MCF 10A (cell line): ENCODE results near the gene RSPRY1. TPM values are rescaled to one million over a fixed set of nuclear protein-coding genes. Genes with fewer than 3 reads are reported as not detected.
A peak's percentile ranks its signal among the peaks of the same experiment; 100 is the strongest.

Experiments used
- BruUV-seq: library from RNA; stranded (reverse); fragments of 400-500 nt; replicated peaks from 2 replicates; lab custom pipeline; 2021; lab: Mats Ljungman, UMichigan
- CTCF ChIA-PET: fragments of 300-600 bp; sonication (Branson Sonifier 250); formaldehyde crosslinking; extraction: SDS; loops from one replicate; lab custom pipeline; 2021; ENCODE audit warnings: antibody characterized with exemption, inconsistent platforms; lab: Yijun Ruan, JAX
- POLR2A ChIA-PET: fragments of 300-600, 350-650 bp; sonication (Branson Sonifier 250); formaldehyde crosslinking; extraction: SDS; loops from one replicate; lab custom pipeline; 2020; ENCODE audit warnings: antibody characterized with exemption, inconsistent platforms; lab: Yijun Ruan, JAX
- DNase-seq: peaks from one replicate; pipeline ENCODE4 v3.0.0-alpha.2; 2018; ENCODE audit not compliant: unreplicated experiment
- H3K27ac Mint-ChIP-seq: one replicate; pipeline ENCODE4 v1.8.0; 2022; ENCODE audit warnings: mild to moderate bottlenecking, low read depth, mixed read lengths; ENCODE audit not compliant: unreplicated experiment
- H3K27me3 Mint-ChIP-seq: one replicate; pipeline ENCODE4 v1.8.0; 2022; ENCODE audit warnings: mixed read lengths; ENCODE audit not compliant: insufficient read depth, unreplicated experiment
- H3K36me3 Mint-ChIP-seq: one replicate; pipeline ENCODE4 v1.8.0; 2022; ENCODE audit warnings: mild to moderate bottlenecking, moderate library complexity, mixed read lengths; ENCODE audit not compliant: insufficient read depth, unreplicated experiment
- H3K4me1 Mint-ChIP-seq: one replicate; pipeline ENCODE4 v1.8.0; 2022; ENCODE audit warnings: mixed read lengths; ENCODE audit not compliant: insufficient read depth, unreplicated experiment
- H3K4me3 Mint-ChIP-seq: one replicate; pipeline ENCODE4 v1.8.0; 2022; ENCODE audit warnings: mild to moderate bottlenecking, moderate library complexity, mixed read lengths; ENCODE audit not compliant: unreplicated experiment
- H3K9me3 Mint-ChIP-seq: one replicate; pipeline ENCODE4 v1.8.0; 2022; ENCODE audit warnings: mixed read lengths; ENCODE audit not compliant: unreplicated experiment
- intact Hi-C: fragments of 100-400 bp; cut with micrococcal nuclease; formaldehyde crosslinking; loops from 2 replicates; pipeline ENCODE4 v1.14.1; 2022
- total RNA-seq: library from RNA; stranded (reverse); gene quantifications from 2 replicates; pipeline ENCODE4 v1.2.3, GENCODE V29; 2022
- TF ChIP-seq, protein P1 (sequence below): fragments of 200-600 bp; IDR thresholded peaks from one replicate; pipeline ENCODE4 v1.8.0; 2022; ENCODE audit warnings: antibody characterized with exemption, mild to moderate bottlenecking; ENCODE audit not compliant: unreplicated experiment

Gene RSPRY1
- total RNA-seq, 1 experiment from 2014 or later, result 55.9 TPM

DNA sequence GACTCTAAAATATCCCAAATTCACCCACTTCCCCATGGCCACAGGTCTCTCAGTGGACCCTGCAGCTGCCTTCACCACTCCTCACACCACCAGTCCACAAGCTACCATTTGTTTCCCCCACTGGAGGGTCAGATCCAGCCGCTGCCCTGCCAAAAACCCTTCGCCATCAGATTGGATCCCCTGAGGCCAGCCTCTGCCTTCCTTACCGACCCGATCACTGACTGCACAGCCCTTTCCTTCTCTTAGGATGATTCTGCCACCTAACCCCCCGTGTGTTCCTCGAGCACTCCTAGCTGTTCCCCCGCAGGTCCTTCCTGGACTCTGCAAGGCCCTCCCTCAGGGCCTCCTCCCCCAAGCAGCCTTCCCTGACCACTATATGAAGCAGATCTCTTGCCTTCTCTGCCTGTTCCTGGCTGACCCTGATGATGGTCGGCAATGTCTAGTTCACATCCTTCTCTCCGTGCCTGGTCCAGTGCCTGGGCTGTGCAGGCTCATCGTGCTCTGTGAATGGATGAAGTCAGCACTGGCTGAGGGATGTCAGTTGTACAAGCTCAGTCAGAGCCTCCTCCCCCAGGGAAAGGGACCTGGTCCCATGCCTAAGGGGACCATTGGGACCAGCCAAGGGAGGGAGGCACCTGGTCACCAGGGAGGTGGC is 47.7 kb upstream of the RSPRY1 start:
- no peak overlapping the region for H3K4me3 Mint-ChIP-seq
- no peaks in the 10 kb centered on the region for H3K36me3 Mint-ChIP-seq
- no TSS peak for BruUV-seq
- H3K27me3 Mint-ChIP-seq, result no peaks in the 10 kb centered on the region
- H3K4me1 Mint-ChIP-seq, result peaks cover 15% of the 10 kb centered on the region
- ChIA-PET POLR2A (no interaction called here), CTCF (interaction anchor here (0.6 kb wide), 1 partner anchor 16 kb away, joined by 4 read pairs; no protein-coding TSS in a partner anchor)
- no peak for DNase-seq
- H3K9me3 Mint-ChIP-seq, result no peaks in the 10 kb centered on the region
- intact Hi-C loops, result no loop called here
- TF ChIP-seq, protein P1, sequence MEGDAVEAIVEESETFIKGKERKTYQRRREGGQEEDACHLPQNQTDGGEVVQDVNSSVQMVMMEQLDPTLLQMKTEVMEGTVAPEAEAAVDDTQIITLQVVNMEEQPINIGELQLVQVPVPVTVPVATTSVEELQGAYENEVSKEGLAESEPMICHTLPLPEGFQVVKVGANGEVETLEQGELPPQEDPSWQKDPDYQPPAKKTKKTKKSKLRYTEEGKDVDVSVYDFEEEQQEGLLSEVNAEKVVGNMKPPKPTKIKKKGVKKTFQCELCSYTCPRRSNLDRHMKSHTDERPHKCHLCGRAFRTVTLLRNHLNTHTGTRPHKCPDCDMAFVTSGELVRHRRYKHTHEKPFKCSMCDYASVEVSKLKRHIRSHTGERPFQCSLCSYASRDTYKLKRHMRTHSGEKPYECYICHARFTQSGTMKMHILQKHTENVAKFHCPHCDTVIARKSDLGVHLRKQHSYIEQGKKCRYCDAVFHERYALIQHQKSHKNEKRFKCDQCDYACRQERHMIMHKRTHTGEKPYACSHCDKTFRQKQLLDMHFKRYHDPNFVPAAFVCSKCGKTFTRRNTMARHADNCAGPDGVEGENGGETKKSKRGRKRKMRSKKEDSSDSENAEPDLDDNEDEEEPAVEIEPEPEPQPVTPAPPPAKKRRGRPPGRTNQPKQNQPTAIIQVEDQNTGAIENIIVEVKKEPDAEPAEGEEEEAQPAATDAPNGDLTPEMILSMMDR, result no peak
- H3K27ac Mint-ChIP-seq, result no peak overlapping the region

DNA sequence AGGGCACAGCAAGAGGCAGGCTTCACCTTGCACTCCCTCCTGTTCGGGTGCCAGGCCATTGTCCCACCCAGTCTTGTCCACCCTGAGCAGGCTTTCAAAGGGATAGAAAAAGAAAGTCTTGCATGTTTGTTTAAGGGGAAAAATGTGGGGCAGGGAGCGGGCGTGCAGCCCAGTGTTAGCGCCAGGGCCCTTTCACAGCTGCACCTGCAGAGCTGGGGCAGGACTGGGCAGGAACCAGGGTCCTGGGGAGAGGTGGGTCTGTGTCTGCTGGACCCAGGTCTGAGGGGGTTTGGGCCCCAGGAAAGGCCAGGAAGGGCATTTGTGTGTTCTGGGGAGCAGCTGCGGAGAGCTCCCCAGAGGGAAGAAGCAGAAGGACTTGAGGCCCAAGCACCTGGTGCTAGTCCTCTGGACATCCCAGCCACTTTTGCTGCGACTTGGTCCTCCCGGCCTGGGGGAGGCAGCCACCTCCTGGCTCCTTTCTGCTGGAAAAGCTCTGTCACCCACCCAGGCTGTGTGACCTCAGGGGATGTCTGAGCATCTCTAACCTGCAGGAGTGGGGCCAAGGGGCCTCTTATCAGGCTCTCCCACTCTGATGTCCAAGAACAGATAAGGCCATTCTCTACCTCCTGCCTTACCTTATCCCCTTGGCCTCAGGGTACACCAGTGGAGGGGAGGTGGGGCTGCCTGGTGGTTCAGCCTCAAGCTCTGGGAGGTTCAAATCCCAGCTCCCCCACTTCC is 45.0 kb upstream of the RSPRY1 start:
- no peaks in the 10 kb centered on the region for H3K9me3 Mint-ChIP-seq
- no peaks in the 10 kb centered on the region for H3K36me3 Mint-ChIP-seq
- no peak overlapping the region for H3K27ac Mint-ChIP-seq
- TF ChIP-seq, protein P1, result no peak
- BruUV-seq, result no TSS peak
- no peaks in the 10 kb centered on the region for H3K27me3 Mint-ChIP-seq
- DNase-seq, result no peak
- intact Hi-C loops, result no loop called here
- ChIA-PET CTCF (interaction anchor here (0.8 kb wide), 1 partner anchor 179 kb away, joined by 3 read pairs; no protein-coding TSS in a partner anchor), POLR2A (interaction anchor here (0.6 kb wide), 1 partner anchor 45 kb away, joined by 4 read pairs; the partner anchor contains the start of genes PSME3IP1 and RSPRY1)
- no peak overlapping the region for H3K4me3 Mint-ChIP-seq
- H3K4me1 Mint-ChIP-seq, result peaks cover 15% of the 10 kb centered on the region

GRCh38 chr16:57141822-57142631 is 44.1 kb upstream of the RSPRY1 start:
- Mint-ChIP-seq H3K4me3 (no peak overlapping the region), H3K4me1 (peaks cover 15% of the 10 kb centered on the region), H3K27me3 (no peaks in the 10 kb centered on the region), H3K9me3 (no peaks in the 10 kb centered on the region), H3K27ac (no peak overlapping the region), H3K36me3 (no peaks in the 10 kb centered on the region)
- DNase-seq, result peak; percentile 51
- TF ChIP-seq, protein P1, result no peak
- no TSS peak for BruUV-seq
- intact Hi-C loops, result no loop called here
- ChIA-PET POLR2A (no interaction called here), CTCF (interaction anchor here (0.8 kb wide), 1 partner anchor 180 kb away, joined by 3 read pairs; no protein-coding TSS in a partner anchor)
